H1 (cell line): ENCODE results near the gene ZNF646. TPM values are rescaled to one million over a fixed set of nuclear protein-coding genes. Genes with fewer than 3 reads are reported as not detected.

Experiments
- CTCF ChIA-PET: fragments of 300-600 bp; sonication (Branson Sonifier 250); formaldehyde crosslinking; loops from one replicate; lab custom pipeline; 2021; ENCODE audit not compliant: partially characterized antibody; lab: Charles Lee
- POLR2A ChIA-PET: fragments of 300-600 bp; sonication (Branson Sonifier 250); formaldehyde crosslinking; loops from one replicate; lab custom pipeline; 2021; ENCODE audit warnings: inconsistent platforms; ENCODE audit not compliant: partially characterized antibody; lab: Charles Lee
- DNase-seq, 2 experiments: peaks; one replicate each; pipeline versions ENCODE4 v3.0.0 to v3.0.0-alpha.2; 2010 to 2022; ENCODE audit warnings: low spot score in 2 of 2, low read depth in 1 of 2, mixed read lengths in 1 of 2
- FAIRE-seq: peaks from 2 replicates; lab custom pipeline; 2011; peaks lifted over from hg19 to GRCh38; lab: Jason Lieb, UNC
- H2AFZ ChIP-seq: 2 replicates; pipeline ENCODE4 v1.8.1; 2012; ENCODE audit warnings: low read length, inconsistent platforms
- H2AK5ac ChIP-seq: 2 replicates; pipeline ENCODE4 v1.6.1; 2013; ENCODE audit warnings: low read depth, low read length
- H2BK120ac ChIP-seq: replicated peaks from 2 replicates; pipeline ENCODE3; 2013; ENCODE audit warnings: low read depth, low read length, inconsistent platforms
- H2BK12ac ChIP-seq: 2 replicates; pipeline ENCODE4 v1.6.1; 2013; ENCODE audit warnings: low read depth, low read length
- H2BK15ac ChIP-seq: 2 replicates; pipeline ENCODE4 v1.6.1; 2013; ENCODE audit warnings: low read length
- H2BK20ac ChIP-seq: 2 replicates; pipeline ENCODE4 v1.6.1; 2013; ENCODE audit warnings: low read length
- H2BK5ac ChIP-seq: 2 replicates; pipeline ENCODE4 v1.6.1; 2013; ENCODE audit warnings: low read depth, low read length
- H3K14ac ChIP-seq: 2 replicates; pipeline ENCODE4 v1.6.1; 2013; ENCODE audit warnings: inconsistent platforms; ENCODE audit not compliant: insufficient read length
- H3K18ac ChIP-seq: 2 replicates; pipeline ENCODE4 v1.6.1; 2013; ENCODE audit warnings: low read length; ENCODE audit errors: extremely low read depth
- H3K23ac ChIP-seq: 2 replicates; pipeline ENCODE4 v1.6.1; 2013; ENCODE audit warnings: inconsistent platforms; ENCODE audit not compliant: insufficient read length
- H3K23me2 ChIP-seq: 2 replicates; pipeline ENCODE4 v1.6.1; 2013; ENCODE audit warnings: low read depth, low read length
- H3K27ac ChIP-seq: 2 replicates; pipeline ENCODE4 v1.6.1; 2011; ENCODE audit warnings: low read depth, low read length, inconsistent platforms
- H3K27me3 ChIP-seq, 4 experiments: replicated peaks in 1 of 4; 1 replicate in 1 of 4; 2 replicates in 3 of 4; pipeline versions ENCODE4 v1.6.1 to v1.8.1; 2011 to 2013; ENCODE audit warnings: low read length in 3 of 4, mild to moderate bottlenecking in 3 of 4, inconsistent platforms in 2 of 4, mixed read lengths in 2 of 4, moderate library complexity in 1 of 4; ENCODE audit not compliant: control insufficient read depth in 3 of 4, insufficient read depth in 3 of 4; ENCODE audit errors: extremely low read depth in 1 of 4
- H3K36me3 ChIP-seq, 4 experiments: 2 replicates each; pipeline versions ENCODE4 v1.6.1 to v1.8.1; 2011 to 2013; ENCODE audit warnings: mild to moderate bottlenecking in 4 of 4, low read length in 3 of 4, moderate library complexity in 2 of 4, control low read depth in 1 of 4, inconsistent platforms in 1 of 4; ENCODE audit not compliant: insufficient read depth in 4 of 4, control insufficient read depth in 2 of 4
- H3K4ac ChIP-seq: replicated peaks from 2 replicates; pipeline ENCODE3; 2013; ENCODE audit warnings: low read length, low read depth, mixed read lengths, inconsistent platforms; ENCODE audit not compliant: insufficient read length
- H3K4me1 ChIP-seq, 4 experiments: replicated peaks in 1 of 4; 1 replicate in 1 of 4; 2 replicates in 3 of 4; pipeline versions ENCODE4 v1.6.1 to v1.8.1; 2011 to 2013; ENCODE audit warnings: low read length in 3 of 4, inconsistent platforms in 2 of 4, mixed read lengths in 1 of 4; ENCODE audit not compliant: insufficient read depth in 4 of 4, control insufficient read depth in 3 of 4
- H3K4me2 ChIP-seq, 2 experiments: 2 replicates each; pipeline versions ENCODE4 v1.6.1 to v1.8.1; 2011 to 2013; ENCODE audit warnings: low read depth in 2 of 2, low read length in 2 of 2, control low read depth in 1 of 2, inconsistent platforms in 1 of 2, mild to moderate bottlenecking in 1 of 2; ENCODE audit not compliant: insufficient read depth in 1 of 2
- H3K4me3 ChIP-seq, 4 experiments: fragments of 200-600, 300-600 bp in 1 of 4; sonication (generic), shearing (Covaris generic), sonication (Bioruptor Twin) in 1 of 4; 2 replicates each; pipeline versions ENCODE4 v1.5.1 to v1.8.1; 2011 to 2016; ENCODE audit warnings: low read length in 4 of 4, low read depth in 3 of 4, control low read depth in 2 of 4, inconsistent platforms in 2 of 4, mild to moderate bottlenecking in 2 of 4, mixed read lengths in 1 of 4, moderate library complexity in 1 of 4; ENCODE audit not compliant: insufficient read depth in 2 of 4; ENCODE audit errors: extremely low read depth in 1 of 4
- H3K56ac ChIP-seq: replicated peaks from 2 replicates; pipeline ENCODE3; 2013; ENCODE audit warnings: low read depth, mild to moderate bottlenecking, mixed read lengths, low read length, inconsistent platforms; ENCODE audit not compliant: insufficient read length
- H3K79me1 ChIP-seq: 2 replicates; pipeline ENCODE4 v1.6.1; 2013; ENCODE audit warnings: low read depth, low read length, control low read depth
- H3K79me2 ChIP-seq, 2 experiments: 2 replicates each; pipeline versions ENCODE4 v1.6.1 to v1.8.1; 2012 to 2013; ENCODE audit warnings: low read length in 2 of 2, mild to moderate bottlenecking in 2 of 2, inconsistent platforms in 1 of 2; ENCODE audit not compliant: insufficient read depth in 2 of 2, control insufficient read depth in 1 of 2
- H3K9ac ChIP-seq, 4 experiments: replicated peaks in 1 of 4; 1 replicate in 1 of 4; 2 replicates in 3 of 4; pipeline versions ENCODE4 v1.6.1 to v1.8.1; 2011 to 2013; ENCODE audit warnings: low read depth in 3 of 4, low read length in 3 of 4, control low read depth in 2 of 4, mild to moderate bottlenecking in 2 of 4, moderate library complexity in 2 of 4, inconsistent platforms in 1 of 4; ENCODE audit errors: extremely low read depth in 1 of 4
- H3K9me3 ChIP-seq, 2 experiments: 2 replicates each; pipeline versions ENCODE4 v1.6.1 to v1.8.1; 2012 to 2013; ENCODE audit warnings: mild to moderate bottlenecking in 2 of 2, moderate library complexity in 2 of 2, control low read depth in 1 of 2, inconsistent platforms in 1 of 2, low read depth in 1 of 2, low read length in 1 of 2, mixed read lengths in 1 of 2; ENCODE audit not compliant: insufficient read depth in 2 of 2
- H4K20me1 ChIP-seq, 2 experiments: replicated peaks in 1 of 2; 2 replicates each; pipeline versions ENCODE3 to v1.8.1; 2011 to 2013; ENCODE audit warnings: inconsistent platforms in 2 of 2, low read length in 2 of 2, mild to moderate bottlenecking in 1 of 2; ENCODE audit not compliant: insufficient read depth in 2 of 2, control insufficient read depth in 1 of 2
- H4K5ac ChIP-seq: 2 replicates; pipeline ENCODE4 v1.6.1; 2013; ENCODE audit warnings: low read length, low read depth, mixed read lengths, inconsistent platforms; ENCODE audit not compliant: insufficient read length
- H4K8ac ChIP-seq: 2 replicates; pipeline ENCODE4 v1.8.0; 2013; ENCODE audit warnings: mild to moderate bottlenecking, moderate library complexity, low read length, inconsistent platforms; ENCODE audit not compliant: insufficient read depth; ENCODE audit errors: extremely low read depth
- H4K91ac ChIP-seq: replicated peaks from 2 replicates; pipeline ENCODE3; 2013; ENCODE audit warnings: low read length, mixed read lengths, inconsistent platforms; ENCODE audit not compliant: insufficient read length
- POLR2A ChIP-seq, 2 experiments: IDR thresholded peaks; 1 replicate in 1 of 2; 2 replicates in 1 of 2; pipeline ENCODE4 v1.6.1; 2011; ENCODE audit warnings: low read depth in 2 of 2, low read length in 2 of 2, mild to moderate bottlenecking in 2 of 2; ENCODE audit errors: control extremely low read depth in 1 of 2
- RBBP5 ChIP-seq: IDR thresholded peaks from 2 replicates; pipeline ENCODE4 v1.7.1; 2012; ENCODE audit warnings: low read depth, mild to moderate bottlenecking, inconsistent platforms, low read length, moderate library complexity, borderline replicate concordance
- WGBS, 2 experiments: shearing (Covaris generic) in 1 of 2; methylation state at CpG; one replicate each; pipeline versions ENCODE4 v1.1.6 to v1.1.7; 2013 to 2015; ENCODE audit warnings: low lambda C conversion rate in 2 of 2, mixed read lengths in 2 of 2, inconsistent platforms in 1 of 2, low coverage in 1 of 2, missing lambda C conversion rate in 1 of 2; ENCODE audit not compliant: insufficient replicate concordance in 2 of 2, insufficient coverage in 1 of 2, insufficient read length in 1 of 2; ENCODE audit errors: extremely low coverage in 1 of 2, missing lambda C conversion rate in 1 of 2; 5-methylcytosine and 5-hydroxymethylcytosine counted together
- polyA plus RNA-seq, 7 experiments: library from polyadenylated mRNA; depleted of rRNA in 3 of 7; stranded (reverse) in 5 of 7; unstranded in 2 of 7; fragments of >200 nt in 5 of 7; fragments of 200-250 nt in 2 of 7; gene quantifications; 1 replicate in 5 of 7; 2 replicates in 1 of 7; 4 replicates in 1 of 7; pipeline versions ENCODE4 v1.2.1 to v1.2.3, GENCODE V29; 2011 to 2013; ENCODE audit warnings: missing spikeins in 2 of 7, mixed read lengths in 2 of 7
- total RNA-seq: library from RNA; stranded (reverse); fragmentation: NEBNext Ultra II Directional; extraction: Animal tissue kit (Norgen Biotek cat#: 25700); gene quantifications from 2 replicates; pipeline ENCODE4 v1.2.1, GENCODE V29; 2021

The ZNF646 gene
- total and polyA plus RNA-seq, 2 of the 8 experiments (the other 6 are each of a cell fraction or from before 2014, with no cell fraction given) = 6.5 to 25.0 TPM

- ChIA-PET POLR2A (interaction anchor here (0.6 to 2.7 kb wide), 4 partner anchors 9 to 35 kb away, joined by 3 to 5 read pairs (median 4); no protein-coding TSS in a partner anchor), CTCF (interaction anchor here (0.5 to 1.6 kb wide), 2 partner anchors 13 to 27 kb away, joined by 3 read pairs; partner anchors contain the start of genes BCKDK and VKORC1)
- no peak overlapping the region for H3K9ac ChIP-seq
- H4K5ac ChIP-seq = no peak overlapping the region
- H3K36me3 ChIP-seq = peaks cover 5 to 45% (median 28%) of the 10 kb centered on the region in 4 experiments; a peak in 7 of 8 replicates
- no peak overlapping the region for H3K14ac ChIP-seq
- no peak overlapping the region for H2BK15ac ChIP-seq
- no peak overlapping the region for H2BK120ac ChIP-seq
- no peak overlapping the region for H3K27ac ChIP-seq
- 94% methylated on average over 26 of the region's 26 CpGs; no CpG with 5 or more reads in 1 of the 2 experiments for WGBS, 2 experiments
- no peak overlapping the region for H4K91ac ChIP-seq
- no peak overlapping the region for H3K23ac ChIP-seq
- no peak for DNase-seq
- no peak overlapping the region for H3K4me3 ChIP-seq
- no peak overlapping the region for H2BK20ac ChIP-seq
- H2AK5ac ChIP-seq = no peak overlapping the region
- H3K4me1 ChIP-seq = no peaks in the 10 kb centered on the region
- H2BK12ac ChIP-seq = no peak overlapping the region
- no peak overlapping the region for H3K56ac ChIP-seq
- no peaks in the 10 kb centered on the region for H3K27me3 ChIP-seq
- TF ChIP-seq RBBP5 = no peak
- peak; percentile 20 to 32; a peak in 1 of 3 replicates for TF ChIP-seq POLR2A (IDR thresholded peaks at IDR 0.05; ENCODE audit: control extremely low read depth in 1 of 2, low read depth in 2 of 2, low read length in 2 of 2)
- H4K20me1 ChIP-seq = peaks cover 9 to 37% of the 10 kb centered on the region in 2 experiments
- peaks cover 0 to 18% of the 10 kb centered on the region in 2 experiments; a peak in 2 of 4 replicates for H3K79me2 ChIP-seq
- no peaks in the 10 kb centered on the region for H3K9me3 ChIP-seq
- H3K79me1 ChIP-seq = peaks cover 6% of the 10 kb centered on the region
- no peaks in the 10 kb centered on the region for H3K23me2 ChIP-seq
- H2BK5ac ChIP-seq = no peak overlapping the region
- no peak overlapping the region for H3K4ac ChIP-seq
- no peak for FAIRE-seq
- H3K4me2 ChIP-seq = no peak overlapping the region
- no peak overlapping the region for H3K18ac ChIP-seq
- no peak overlapping the region for H4K8ac ChIP-seq
- no peak overlapping the region for H2AFZ ChIP-seq
Measured at GRCh38 chr16:31081428-31082351, 7.5 kb downstream of the ZNF646 start.
